Measurements from ENCODE around the gene PALM.
"Not testable (repeated sequence)": the region's sequence is repeated elsewhere in the genome, so short reads cannot be mapped to it uniquely, and the experiment has no call there.

PALM gene

DNA sequence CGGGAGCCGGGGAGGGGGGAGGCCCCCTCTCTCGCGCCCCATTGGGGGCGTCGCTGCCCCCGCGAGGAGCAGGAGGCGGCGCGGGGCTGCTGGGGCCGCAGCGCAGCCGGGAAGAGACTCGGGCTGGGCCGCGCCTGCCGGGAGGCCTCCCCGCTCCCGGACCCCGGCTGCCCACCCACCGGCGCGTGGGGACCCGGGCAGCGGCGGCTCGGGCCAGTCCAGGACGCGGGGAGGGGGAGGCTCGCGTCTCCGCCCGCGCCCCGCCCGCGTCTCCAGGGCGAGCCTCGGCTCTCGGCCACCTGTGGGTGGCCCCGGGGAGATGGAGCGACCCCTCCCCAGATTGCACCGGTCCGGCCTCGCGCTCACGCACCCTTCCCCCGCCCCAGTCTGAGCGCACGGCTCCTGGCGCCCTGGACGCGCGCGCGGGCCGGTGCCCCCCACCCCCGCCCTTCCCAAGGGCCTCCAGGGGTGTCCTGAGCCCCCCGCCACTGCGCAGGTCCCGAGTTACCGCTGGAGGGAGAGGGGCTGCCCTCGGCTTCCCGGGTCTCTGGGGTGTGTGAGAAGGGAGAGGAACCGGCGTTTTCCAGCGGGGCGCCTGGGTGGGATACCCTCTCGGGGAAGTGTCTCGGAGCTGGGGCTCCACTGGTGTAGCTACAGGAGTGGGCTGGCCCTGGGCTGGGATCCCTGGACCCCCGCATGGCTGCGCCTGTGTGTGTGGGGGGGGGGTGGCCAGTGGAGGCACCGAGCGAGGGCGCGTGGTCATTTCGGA is 645 bp downstream of the PALM start:
- no peak for DNase-seq (ENCODE audit: low read depth)

DNA sequence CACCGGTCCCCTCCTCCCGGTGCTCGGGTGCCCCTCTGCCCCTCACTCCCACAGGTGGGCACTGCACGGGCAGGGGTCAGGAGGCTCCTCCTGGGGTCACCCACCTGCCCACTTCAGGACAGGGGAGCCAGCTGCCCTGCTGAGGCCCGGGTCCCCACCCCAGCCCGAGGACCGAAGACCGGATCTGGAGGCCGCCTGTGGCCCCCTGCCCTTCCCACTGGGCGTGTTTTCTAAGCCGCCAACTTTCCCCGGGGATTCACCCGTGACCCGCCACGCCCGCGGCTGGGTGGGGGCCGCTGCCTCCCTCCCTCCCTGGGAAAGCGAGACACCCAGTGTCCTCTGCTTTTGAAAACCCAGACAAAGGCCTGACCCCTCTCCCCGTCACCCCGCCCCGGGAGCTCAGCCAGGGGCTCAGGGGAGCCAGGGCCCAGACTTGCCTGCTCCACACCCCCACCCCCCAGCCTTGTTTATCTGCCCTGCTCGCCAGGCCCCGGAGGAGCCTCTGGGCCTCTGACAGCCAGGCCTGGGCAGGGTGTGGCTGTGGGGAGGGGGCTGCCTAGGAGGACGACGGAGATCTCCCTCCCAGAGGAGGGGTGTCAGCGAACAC is 1.3 kb downstream of the PALM start:
- no peak for DNase-seq (ENCODE audit: low read depth)

DNA sequence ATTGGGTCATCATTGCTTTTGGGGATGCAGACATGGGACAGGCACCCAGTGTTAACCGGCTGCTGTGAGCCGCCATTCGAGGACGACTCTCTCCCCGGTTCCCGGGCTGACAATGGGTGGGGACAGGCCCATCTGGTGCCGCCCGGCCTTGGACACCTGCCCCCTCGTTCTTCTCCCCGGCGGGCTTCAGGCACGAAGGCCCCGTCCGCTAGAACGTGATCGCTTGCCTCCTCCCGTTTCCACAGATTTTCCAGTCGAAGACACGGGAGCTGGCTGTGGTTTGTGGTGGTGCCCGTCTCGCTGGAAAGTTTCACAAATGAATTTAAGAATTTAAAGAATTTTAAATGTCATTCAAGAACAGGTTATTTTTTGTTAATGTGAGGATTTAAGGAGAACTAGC is 2.0 kb downstream of the PALM start:
- DNase-seq (ENCODE audit: low read depth): no peak

DNA sequence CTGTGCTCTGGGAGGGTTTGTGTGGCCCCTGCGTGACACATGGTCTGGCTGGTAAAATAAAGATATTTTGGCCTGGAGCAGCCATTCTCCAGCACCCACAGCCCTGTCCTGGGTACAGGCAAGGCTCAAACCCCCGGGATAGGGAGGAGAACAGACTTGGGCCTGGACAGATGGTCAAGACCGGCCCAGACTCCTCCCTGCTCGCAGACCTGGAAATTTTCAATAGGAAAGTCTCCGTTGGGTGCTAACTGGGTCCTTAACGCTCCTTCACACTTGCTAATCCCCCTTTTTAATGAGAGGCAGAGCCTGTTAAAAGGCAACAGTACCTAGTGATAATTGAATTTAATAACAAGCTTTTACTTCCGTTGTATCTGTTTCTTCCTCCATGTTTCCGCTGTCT is 2.5 kb downstream of the PALM start:
- no peak for DNase-seq (ENCODE audit: low read depth)

DNA sequence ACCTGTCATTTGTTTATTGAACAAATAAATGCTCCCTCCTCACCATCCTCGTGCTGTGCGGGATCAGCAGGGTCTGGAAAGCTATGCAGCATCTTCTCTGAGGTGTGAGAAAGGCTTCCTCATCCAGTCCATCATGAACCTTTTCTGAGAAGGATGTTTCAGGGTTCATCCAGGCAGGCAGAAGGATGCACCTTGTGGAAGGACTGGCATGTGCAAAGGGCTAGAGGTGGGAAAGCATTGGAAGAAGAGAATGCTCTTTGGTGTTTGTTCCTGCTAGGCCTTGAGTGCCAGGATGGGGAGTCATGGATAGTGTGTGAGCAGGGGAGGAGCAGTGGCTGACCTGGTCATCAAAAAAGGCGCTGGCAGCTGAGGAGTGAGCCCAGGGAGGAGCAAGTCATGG is 6.6 kb downstream of the PALM start:
- no peak for DNase-seq (ENCODE audit: low read depth)

DNA sequence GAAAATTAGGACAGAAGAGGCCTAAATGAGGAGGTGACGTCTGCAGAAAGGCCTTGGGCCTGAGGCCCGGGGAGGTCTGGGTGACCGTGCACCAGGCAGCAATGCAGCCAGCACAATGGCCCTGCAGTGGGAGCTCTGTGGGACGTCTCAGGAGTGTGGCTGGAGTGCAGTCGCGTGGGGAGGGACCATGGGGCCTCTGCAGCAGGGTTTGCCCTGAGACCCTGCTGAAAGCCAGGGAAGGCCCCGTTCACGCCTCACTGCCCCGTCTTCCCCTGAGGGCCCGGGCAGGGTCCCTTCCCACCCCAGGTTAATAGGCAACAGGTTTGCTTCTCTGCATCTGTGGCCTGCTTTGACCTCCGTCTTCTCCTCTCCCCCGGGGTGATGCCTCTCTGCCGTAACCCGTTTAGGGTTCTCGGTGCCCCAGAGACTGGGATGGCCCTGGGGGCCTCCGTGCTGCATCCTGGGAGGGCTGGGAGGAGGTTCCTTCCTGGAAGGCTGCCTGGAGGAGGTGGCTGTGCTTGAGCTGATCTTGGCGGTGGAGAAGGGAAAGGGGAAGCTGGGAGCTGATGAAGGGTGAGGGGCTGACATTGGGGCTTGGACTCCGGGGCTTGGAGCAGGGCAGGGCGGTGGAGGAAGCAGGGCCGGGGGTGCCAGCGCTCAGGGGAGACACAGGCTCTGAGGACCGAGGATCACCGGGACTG is 9.7 kb downstream of the PALM start:
- no peak for DNase-seq (ENCODE audit: low read depth)

DNA sequence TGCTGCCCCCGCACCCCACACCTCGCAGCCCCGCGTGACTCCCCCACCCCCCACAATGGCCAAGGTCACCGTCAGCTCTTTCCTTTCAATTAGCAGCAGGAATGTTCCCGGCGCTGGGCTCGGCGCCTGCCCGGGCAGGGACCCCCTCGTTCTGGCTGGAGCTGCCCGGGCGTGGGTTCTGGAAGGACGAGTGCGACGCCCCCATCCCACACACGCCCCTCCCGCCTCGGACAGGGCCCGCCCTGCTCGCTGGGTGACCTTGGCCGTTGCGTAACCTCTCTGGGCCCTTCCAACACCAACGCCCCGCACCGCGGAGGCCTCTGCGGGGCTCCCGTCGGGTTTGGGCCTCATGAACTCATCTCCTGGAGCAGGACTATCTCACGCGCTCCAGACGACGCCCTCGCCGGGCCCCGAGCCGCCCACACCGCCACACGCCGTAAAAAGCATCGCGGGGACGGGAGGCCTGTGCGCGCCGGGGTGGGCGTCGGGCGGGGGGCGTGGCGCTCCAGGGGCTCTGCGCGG is 10.3 kb downstream of the PALM start:
- DNase-seq (ENCODE audit: low read depth): no peak

DNA sequence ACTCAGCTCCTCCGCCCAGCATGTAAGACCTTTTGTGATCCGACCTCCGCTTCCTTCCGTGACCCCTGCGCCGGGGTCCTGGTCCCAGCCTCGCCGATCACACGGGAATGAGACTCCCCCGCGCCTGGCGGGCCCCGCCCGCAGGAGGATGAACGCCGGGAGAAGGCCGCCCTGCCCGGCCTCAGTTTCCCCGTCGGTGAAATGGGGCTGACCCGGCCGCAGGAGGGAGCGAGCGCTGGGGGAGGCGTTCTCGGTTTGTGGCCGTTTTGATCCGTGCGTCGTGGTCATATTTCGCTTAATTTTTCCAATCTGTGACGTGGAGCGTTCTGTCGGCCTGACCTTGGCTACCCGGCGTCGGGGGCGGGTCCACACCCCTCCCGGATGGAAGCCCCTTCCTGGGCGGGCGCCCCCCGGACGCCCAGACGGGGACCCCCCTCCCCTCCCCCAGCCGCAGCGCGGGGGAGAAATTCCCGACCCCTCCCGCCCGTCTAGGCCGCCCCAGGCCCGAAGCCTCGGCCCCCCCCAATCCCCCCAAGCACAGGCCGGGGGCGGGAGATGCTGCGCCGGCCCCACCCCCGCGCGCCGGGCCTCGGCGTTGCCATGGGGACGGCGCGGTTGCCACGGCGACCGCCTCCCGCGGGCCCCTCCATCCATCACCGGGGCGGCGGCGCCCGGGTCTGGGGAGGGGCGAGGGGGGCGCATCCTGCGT is 11.1 kb downstream of the PALM start:
- no peak for DNase-seq (ENCODE audit: low read depth)

DNA sequence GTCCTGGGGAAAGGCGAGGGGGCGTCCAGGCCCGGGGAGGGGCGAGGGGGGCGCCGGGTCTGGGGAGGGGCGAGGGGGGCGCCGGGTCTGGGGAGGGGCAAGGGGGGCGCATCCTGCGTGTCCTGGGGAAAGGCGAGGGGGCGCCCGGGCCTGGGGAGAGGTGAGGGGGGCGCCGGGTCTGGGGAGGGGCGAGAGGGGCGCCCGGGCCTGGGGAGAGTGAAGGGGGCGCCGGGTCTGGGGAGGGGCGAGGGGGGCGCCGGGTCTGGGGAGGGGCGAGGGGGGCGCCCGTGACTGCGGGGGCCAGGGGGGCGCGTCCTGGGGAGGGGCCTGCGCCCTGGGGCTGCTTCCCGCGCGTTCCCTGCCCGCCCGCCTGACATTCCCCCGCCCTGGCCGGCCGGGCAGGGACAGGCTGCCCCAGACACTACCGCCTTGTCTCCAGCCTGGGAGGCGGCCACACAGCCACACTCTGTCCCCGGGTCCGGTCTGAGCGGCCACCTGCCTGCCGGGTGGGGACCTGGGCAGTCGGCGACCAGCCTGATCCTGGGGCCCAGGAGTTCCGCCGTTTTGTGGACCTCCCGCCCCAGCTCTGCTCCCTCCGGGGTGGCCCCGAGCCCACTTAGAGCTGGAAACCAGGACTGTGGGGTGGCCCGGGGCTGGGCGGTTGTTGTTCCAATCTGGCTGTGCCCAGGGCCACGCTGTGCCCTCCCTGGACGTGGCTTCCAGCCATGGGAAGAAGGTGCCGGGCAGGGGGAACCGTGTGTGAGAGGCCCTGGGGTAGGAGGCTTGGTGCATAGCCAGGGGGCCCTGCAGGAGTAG is 11.8 kb downstream of the PALM start:
- no peak for DNase-seq (ENCODE audit: low read depth)

DNA sequence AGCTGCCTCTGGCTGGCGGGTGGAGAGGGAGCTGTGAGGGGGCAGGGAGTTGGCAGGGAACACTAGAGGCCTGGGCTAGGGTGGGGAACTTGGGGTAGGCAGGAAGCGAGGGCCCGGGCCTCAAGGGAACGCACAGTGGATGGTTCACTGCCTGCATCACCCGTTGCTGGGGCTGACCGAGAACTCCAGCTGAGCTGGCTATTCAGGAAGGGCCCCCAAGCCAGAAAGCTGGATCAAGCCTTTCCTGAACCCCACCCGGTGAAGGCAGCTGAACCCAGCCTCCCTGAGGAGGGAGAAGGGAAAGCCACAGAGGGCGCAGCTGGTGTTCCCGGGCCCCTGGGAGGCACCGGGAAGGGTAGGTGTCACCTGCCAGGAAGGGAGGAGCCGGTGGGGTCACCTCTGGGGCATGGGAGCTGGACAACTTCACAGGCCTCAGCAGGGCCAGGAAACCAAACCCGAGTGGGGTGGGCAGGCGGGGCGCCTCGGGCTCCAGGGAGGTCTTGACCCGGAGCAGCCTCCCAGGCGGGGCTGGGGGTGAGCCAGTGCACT is 13.9 kb downstream of the PALM start:
- DNase-seq (ENCODE audit: low read depth): no peak

DNA sequence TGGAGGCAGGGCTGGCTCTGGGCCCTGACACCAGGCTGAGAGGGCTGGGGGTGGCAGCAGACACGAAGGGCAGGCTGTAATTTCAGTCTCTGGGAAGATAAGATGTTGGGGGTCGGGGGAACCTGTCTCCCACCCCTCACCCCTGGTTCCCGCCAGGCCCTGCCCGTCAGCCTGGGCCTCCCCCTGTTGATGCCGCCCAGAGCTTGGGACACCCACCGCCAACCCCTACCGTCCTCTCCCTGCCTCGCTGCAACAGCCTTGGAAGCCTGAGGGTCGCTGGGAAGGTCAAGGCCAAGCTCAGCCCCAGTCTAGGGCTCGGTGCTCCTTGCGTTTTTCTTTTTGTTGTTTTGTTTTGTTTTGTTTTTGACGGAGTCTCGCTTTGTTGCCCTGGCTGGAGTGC is 14.5 kb downstream of the PALM start:
- DNase-seq (ENCODE audit: low read depth): no peak

DNA sequence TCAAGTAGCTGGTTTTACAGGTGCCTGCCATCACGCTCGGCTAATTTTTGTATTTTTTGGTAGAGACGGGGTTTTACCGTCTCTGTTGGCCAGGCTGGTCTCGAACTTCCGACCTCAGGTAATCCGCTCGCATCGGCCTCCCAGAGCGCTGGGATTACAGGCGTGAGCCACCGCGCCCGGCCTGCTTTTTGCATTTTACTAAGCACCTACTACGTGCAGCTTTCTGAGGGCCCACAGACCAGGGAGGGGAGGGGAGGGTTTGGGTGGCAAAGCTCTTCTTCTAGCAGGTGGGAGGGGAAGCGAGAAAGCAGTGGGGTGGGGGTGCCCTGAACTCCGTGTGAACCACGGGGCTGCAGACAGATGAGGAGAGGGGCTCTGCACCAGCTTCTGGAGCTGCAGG is 15.0 kb downstream of the PALM start:
- no peak for DNase-seq (ENCODE audit: low read depth)

DNA sequence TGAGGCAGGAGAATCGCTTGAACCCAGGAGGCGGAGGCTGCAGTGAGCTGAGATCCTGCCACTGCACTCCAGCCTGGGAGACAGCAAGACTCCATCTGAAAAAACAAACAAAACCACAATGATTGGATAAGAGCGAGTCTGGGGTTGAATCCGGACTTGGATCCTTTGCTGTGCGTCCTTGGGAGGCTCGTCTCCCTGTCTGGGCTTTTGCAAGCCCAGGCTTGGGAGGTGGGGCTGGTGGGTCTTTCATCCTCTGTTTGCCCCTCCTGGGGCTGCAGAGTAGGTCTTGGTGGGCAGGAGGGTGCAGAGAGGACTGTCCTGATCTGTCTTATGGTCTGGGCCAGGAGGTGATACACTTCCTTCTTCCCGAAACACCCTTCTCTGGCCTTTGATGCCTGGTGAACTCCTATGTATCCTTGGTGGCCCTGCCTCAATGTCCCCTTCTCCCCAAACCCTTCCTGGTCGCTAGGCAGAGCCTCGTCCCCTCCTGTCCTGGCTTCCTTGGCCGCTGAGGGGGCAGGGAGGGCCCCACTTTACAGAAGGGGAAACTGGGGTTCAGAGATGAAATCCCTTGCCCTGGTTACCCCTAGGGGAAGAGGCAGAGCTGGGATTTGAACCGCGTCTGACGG is 16.8 kb downstream of the PALM start:
- no peak for DNase-seq (ENCODE audit: low read depth)

DNA sequence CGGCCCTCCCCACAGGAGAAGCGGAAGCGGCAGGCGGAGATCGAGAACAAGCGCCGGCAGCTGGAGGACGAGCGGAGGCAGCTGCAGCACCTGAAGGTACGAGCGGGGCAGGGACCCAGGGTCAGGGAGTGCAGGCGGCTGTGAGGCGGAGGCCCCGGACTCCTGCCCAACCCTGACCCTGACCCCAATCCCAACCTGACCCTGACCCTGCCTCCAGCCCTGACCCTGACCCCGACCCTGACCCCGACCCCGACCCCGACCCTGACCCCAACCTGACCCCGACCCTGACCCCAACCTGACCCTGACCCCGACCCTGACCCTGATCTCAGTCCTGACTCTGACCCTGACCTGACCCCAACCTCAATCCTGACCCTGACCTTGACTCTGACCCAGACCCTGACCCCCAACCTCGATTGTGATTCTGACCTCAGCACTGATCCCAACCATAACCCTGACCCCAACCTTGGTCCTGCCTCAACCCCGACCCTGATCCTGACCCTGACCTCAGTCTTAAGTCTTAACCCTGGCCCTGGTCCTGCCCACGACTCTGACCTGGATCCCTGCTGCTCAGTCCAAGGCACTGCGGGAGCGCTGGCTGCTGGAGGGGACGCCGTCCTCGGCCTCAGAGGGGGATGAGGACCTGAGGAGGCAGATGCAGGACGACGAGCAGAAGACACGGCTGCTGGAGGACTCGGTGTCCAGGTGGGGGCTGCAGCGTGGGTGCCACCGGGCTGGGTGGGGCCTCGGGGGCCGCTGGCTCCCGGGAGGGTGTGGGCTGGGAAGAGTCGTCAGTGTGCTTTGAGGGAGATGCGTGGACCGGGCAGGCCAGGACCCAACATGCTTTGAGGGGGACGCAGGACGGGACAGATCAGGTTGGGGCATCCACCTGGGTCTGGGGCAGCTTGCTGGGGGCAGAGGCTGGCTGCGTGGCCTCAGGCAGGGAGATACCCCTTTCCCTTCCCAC is 18.5 kb downstream of the PALM start:
- no peak for DNase-seq (ENCODE audit: low read depth)

DNA sequence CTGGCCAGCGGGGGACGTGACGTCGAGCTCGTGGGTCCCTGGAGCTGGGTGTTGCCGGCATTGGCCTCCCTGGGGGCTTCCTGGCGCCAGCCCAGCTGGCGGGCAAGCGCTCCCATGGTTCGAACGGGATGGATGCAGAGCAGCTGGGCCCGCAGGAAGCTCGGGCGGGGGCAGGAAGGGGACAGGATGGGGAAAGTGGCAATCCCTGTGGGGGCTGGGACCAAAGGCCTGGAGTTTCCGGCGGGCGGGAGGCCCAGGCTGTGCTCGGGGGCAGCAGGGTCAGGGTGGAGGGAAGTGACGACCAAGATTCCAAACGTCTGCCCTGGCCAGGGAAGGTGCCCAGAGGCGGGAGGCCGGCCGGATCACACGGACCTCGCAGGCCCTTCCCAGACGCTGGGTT is 19.3 kb downstream of the PALM start:
- DNase-seq (ENCODE audit: low read depth): no peak

DNA sequence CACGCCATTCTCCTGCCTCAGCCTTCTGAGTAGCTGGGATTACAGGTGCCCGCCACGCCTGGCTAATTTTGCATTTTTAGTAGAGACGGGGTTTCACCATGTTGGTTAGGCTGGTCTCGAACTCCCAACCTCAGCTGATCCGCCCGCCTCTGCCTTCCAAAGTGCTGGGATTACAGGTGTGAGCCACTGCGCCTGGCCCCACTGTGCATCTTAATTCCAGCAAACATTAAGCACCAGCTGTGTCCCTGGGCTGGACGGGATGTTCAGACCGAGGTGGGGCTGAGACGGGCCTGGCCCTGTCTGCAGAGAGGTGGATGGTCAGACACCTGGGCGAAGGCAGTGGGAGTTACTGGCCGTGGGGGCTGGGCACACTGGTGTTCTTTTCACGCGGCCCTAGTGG is 20.8 kb downstream of the PALM start:
- DNase-seq (ENCODE audit: low read depth): not testable (repeated sequence)

DNA sequence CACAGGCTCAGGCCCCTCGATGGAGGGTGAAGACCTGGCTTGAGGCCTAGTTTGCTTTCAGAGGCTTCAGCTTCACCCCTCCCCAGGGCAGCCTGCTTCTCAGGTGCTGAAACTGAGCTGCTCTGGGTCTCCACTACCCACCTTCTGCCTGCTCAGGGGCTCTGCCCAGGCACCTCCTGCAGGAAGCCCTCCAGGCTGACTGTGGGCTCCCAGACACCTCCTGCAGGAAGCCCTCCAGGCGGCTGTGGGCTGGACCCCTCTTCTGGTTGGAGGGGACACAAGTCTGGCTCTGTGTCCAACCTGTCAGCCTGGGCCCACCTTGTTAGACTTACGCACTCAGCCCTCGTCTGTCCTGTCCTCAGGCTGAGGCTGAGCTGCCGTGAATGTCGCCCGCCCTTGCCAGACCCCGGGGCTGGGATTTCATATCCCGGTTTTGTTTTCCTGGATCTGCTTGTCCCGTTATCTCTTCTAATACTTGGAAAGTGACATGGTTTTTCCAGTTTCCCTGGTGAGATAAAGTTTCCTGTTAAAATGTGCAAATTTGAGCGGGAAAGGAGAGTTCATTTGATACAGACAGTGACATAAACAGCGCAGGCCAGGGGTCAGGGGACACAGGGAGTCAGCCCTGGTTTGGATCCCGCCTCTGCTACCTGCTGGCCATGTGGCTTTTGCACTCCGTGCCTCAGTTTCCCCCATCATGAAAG is 21.4 kb downstream of the PALM start:
- DNase-seq (ENCODE audit: low read depth): no peak

DNA sequence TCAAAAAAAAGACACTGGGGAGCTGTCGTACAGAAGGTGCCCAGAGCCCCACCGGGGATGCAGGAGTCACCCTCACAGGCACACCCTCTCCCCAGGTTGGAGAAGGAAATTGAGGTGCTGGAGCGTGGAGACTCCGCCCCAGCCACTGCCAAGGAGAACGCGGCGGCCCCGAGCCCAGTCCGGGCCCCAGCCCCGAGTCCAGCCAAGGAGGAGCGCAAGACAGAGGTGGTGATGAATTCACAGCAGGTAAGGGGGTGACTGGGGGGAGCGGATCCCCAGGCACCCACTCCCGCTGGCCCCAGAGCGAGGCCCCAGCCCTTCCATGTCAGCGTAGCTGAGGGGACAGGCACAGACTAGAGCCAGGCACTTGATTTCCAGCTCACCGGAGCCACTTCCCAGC is 22.3 kb downstream of the PALM start:
- DNase-seq (ENCODE audit: low read depth): no peak

Measured in stimulated activated CD8-positive, alpha-beta memory T cell treated with anti-CD3 and anti-CD28 coated beads, Interleukin-4, amount 100 ng/mL, for 24 hours (primary cell).